Stimulated activated CD8-positive, alpha-beta memory T cell treated with anti-CD3 and anti-CD28 coated beads, Interleukin-12 subunit alpha, Interleukin-12 subunit beta, amount 100 ng/mL, for 24 hours (primary cell): ENCODE measurements around the gene ARL8B.
"Not testable (repeated sequence)": the region's sequence is repeated elsewhere in the genome, so short reads cannot be mapped to it uniquely, and the experiment has no call there.

Experiments
- DNase-seq: peaks from one replicate; pipeline ENCODE4 v3.0.0-alpha.2; 2020; ENCODE audit errors: extremely low read depth

ARL8B gene

GRCh38 chr3:5122030-5122740 lies at the start of gene ARL8B:
TSS of gene ARL8B (plus strand) at chr3:5122292. CDS start at chr3:5122466, 174 bp downstream.
- DNase-seq = peak; percentile 83

DNA sequence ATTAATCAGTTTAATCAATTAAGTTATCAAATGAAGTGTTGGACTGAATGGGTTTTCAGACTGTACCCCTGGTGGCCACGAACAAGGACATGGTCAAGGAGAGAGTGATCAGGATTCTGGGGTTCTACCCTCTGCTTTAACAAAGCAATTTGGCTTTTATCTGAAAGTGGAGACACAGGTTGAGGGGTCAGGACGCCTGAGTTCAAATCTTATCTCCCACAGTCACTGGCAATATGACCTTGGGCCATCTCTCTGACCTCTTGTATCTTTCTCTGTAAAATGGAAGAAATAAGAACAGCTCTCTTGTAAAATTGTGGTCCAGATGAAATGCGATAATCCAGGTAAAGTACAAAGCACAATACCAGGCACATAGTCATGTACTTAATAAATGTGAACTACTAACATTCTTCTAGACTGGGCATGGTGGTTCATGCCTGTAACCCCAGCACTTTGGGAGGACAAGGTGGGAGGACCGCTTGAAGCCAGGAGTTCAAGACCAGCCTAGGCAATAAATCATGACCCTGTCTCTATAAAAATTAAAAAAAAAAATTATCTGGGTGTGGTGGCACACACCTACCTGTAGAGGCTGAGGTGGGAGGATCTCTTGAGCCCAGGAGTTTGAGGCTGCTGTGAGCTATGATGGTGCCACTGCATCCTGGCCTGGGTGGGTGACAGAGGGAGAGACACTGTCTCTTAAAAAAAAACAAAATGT lies 48.6 kb upstream of the ARL8B start:
- no peak for DNase-seq

DNA sequence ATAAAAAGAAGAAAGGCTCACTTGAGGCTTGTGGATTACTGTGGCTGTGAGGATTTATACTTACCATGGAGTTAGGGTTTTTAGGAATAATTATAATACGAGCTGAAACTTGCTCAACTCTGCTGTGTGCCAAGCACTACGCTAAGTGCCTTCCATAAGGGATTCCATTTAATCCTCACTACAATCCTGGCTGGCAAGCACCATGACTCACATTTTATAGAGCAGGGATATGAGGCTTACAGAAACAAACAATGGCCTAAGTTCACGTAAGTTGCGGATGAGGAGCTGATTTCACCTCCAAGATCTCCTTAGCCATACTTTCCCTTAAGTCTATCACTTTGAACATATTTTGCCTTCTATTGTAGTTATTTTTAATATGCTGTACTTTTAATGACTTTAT lies 43.9 kb upstream of the ARL8B start:
- no peak for DNase-seq

DNA sequence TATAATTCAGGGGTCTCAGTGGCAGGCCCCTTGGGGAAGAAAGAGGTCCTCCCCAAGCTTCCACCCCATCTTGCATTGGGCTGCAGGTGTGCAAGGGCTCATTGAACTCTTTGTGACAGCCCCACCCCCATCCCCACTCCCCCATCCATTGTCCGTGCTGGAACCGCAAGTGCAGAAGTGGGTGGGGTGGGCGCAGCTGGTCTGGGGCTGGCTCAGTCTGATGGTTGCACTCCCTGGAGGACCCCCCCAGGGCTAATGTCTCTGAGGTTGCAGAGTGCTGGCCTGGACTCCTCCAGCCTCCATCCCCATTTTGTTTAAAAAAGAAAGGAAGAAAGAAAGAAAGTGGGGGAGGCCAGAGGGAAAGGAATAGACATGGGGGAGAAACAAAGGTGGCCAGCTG lies 42.3 kb upstream of the ARL8B start:
- no peak for DNase-seq

DNA sequence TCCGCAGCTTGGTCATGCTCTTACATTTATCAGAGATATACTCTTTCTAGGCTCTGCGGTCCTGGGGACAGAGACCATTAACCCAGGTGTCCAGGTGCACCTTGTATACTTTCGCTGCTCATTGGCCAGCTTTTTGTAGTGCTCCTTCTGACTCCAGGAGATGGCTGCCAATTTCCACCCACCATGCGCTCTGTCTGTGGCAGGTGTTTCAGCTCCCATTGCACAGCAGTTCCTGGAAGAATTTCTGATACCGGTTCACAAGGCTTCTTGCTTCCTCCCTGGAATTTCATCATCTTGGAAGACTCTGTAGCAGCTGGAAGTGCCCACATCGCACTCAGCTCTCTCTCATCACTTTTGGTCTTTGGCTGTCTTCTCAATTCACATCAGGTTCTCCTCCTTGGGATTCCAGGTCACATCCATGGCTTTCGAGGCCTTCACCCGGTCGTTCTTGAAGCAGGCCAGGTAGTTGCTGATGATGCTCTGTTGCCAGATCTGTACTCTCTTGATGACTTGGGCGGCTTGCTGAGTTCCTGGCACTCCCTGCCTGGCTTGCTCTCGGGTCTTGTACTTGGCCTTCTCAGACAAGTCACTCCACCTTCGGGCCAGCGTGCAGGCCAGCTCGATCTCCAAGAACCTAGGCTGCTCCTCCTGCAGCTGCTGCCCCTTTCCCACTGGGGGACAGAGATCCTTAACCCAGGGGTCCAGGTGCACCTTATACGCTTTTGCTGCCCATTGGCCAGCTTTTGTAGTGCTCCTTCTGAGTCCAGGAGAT lies 41.1 kb upstream of the ARL8B start:
- DNase-seq = no peak

GRCh38 chr3:5081973-5082788 lies 39.9 kb upstream of the ARL8B start:
- DNase-seq = not testable (repeated sequence)

- DNase-seq = no peak
Observed at GRCh38 chr3:5082789-5083115, 39.3 kb upstream of the ARL8B start.

DNA sequence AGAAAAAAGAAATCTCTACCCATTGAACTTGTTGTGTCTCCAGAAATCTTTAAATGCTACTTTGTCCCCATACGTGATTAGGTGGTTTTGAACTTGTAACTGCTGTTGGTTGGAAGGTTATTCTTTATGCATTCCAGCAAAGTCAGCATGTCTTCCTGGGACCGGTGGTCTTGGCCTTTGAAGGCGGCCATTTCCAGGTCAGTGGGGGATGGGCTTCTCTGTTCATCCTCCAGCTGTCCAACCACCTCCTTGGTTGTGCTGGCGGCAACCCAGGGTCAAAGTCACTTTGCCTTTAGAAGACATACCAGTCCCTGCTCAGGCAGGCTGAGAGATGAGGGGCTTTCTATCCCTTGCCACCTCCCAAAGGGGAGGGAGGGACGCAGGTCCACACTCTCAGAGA lies 37.9 kb upstream of the ARL8B start:
- no peak for DNase-seq

DNA sequence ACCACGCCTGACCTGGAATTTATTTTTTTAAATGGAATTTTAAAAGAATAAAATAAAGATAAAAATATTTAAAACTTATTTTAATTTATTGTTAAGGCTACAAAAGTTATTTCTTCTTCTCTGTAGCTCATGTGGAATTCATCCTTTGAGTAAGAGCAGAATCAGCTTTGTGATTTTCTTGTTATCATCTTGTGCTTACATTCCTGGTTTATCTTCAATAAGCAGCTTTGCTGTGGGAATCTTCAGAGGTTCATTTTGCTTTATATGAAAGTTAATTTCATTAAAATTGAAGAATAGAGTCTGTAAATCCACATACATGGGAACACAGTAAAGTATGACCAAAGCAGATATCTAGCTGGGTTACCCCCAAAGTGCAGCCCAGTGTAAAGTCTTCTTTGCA lies 35.4 kb upstream of the ARL8B start:
- DNase-seq = no peak

- no peak for DNase-seq
Observed at GRCh38 chr3:5087209-5087608, 34.9 kb upstream of the ARL8B start.

DNA sequence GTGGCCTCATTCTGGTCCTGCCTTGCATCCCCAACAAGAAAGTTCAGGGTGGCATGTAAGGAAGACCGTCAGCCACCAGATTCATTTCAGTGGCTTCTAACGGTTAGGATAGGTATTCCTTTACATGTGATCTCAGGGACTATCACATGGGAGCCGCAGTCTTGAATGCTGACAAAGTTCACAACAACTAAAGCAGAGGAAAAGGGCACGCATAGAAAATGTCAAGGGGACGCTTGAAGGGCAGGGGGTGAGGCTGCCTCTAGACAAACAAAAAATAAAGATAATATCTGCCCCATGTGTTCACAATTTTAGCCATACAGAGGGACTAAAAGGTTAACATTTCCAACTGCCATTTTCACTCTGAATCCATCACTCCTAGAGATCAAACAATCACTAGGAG lies 31.9 kb upstream of the ARL8B start:
- DNase-seq = no peak

- no peak for DNase-seq
Observed at GRCh38 chr3:5092018-5092417, 30.1 kb upstream of the ARL8B start.

GRCh38 chr3:5093731-5094130 lies 28.4 kb upstream of the ARL8B start:
- no peak for DNase-seq

DNA sequence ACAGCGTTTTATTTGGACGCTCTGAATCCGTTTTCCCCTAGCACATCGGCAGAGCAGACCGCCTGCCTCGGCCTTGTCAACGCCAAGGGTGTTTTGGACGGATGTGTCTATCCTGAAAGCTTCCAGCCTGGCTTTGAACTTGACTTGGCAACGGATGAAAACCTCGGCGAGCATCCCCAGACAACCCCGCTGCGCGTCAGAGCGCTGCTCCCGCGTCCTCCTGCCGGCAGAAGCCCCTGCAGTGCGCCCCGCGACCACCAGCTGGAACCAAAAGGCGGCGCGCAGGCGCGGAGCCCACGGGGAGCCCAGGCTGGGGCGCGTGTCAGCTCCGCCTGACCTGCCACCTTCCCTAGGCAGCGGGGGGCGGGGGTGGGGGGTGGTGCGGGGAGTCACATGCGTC lies 26.2 kb upstream of the ARL8B start:
- DNase-seq = no peak

DNA sequence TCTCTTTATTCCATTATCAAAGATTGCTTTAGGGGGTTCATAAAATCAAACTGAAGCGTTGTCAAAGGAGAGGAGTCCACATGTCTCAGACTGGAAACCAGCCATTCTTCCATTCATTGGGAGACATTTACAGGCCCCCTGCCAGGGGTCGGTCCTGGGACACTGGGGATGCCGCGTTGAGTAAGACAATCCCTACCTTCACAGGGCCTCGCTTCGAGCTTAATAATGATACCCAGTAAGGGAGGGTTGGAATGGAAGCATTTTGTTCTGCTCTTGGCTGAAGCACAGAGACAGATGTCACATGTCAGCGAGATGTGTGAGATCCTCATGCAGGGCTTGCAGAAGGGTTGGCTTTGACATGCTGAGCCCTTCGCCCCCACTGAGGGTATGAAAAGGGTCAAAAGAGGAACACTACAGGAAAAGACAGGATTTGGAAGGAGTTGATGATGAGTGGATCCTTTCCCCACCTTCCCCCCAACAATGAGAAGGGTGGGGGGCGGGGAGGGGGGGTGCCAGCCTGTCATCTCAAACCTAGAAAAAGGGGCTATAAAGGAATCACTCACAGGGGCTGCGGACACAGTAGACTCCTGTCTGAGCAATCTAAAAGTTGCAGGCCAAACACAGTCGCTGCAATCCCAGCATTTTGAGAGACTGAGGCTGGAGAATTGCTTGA lies 25.6 kb upstream of the ARL8B start:
- no peak for DNase-seq

DNA sequence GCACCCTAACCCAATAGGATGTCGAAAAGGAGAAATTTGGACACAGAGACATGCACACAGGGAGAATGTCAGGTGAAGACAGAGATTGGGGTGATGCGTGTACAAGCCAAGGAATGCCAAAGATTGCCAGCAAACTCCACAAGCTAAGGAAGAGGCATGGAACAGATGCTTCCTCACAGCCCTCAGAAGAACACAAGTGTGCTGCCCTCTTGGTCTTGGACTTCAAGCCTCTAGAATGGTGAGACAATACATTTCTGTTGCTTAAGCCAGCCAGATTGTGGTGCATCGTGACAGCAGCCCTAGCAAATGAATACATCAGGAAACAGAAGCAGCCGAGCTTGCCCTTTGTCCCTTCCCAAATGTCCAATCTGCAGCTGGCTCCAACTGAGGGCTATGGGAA lies 23.7 kb upstream of the ARL8B start:
- DNase-seq = no peak

- DNase-seq = no peak
Observed at GRCh38 chr3:5102532-5102931, 19.6 kb upstream of the ARL8B start.

GRCh38 chr3:5103743-5104142 lies 18.3 kb upstream of the ARL8B start:
- DNase-seq = no peak

DNA sequence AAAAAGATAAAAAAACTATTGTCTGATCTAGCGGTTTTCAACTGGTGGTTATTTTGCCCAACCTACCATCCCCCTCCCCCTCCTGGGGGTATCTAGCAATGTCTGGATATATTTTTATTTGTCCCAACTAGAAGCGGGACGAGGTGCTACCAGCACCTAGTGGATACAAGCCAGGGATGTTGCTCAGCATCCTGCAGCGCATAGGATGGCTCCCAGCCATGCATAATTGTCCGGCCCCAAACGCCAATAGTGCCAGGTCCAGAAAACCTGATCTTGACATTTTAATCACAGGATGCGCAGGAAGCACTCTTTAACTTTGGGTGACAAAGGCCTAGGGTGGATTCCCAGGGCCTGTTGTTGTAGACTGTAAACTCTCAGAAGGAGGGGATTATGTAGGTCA lies 17.0 kb upstream of the ARL8B start:
- no peak for DNase-seq

GRCh38 chr3:5106371-5106770 lies 15.7 kb upstream of the ARL8B start:
- not testable (repeated sequence) for DNase-seq

- not testable (repeated sequence) for DNase-seq
Observed at GRCh38 chr3:5106933-5107334, 15.2 kb upstream of the ARL8B start.

GRCh38 chr3:5110337-5110736 lies 11.8 kb upstream of the ARL8B start:
- DNase-seq = no peak
